T-helper 2 cell (primary cell): Measurements from ENCODE around the gene CDC23.
"Not testable (repeated sequence)": the region's sequence is repeated elsewhere in the genome, so short reads cannot be mapped to it uniquely, and the experiment has no call there.

Source experiments
- DNase-seq, 5 experiments: peaks; one replicate each; pipeline versions ENCODE4 v3.0.0 to v3.0.0-alpha.2; 2012 to 2022

Gene CDC23

DNA sequence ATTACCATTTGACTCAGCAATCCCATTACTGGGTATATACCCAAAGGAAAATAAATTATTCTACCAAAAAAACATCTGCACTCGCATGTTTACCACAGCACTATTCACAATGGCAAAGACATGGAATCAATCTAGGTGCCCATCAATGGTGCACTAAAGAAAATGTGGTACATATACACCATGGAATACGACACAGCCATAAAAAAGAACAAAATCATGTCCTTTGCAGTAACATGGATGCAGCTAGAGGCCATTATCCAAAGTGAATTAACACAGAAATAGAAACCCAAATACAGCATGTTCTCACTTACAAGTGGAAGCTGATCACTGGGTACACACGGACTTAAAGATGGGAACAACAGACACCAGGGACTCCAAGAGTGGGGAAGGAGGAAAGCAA is 2.1 kb downstream of the CDC23 start:
- DNase-seq, result no peak

DNA sequence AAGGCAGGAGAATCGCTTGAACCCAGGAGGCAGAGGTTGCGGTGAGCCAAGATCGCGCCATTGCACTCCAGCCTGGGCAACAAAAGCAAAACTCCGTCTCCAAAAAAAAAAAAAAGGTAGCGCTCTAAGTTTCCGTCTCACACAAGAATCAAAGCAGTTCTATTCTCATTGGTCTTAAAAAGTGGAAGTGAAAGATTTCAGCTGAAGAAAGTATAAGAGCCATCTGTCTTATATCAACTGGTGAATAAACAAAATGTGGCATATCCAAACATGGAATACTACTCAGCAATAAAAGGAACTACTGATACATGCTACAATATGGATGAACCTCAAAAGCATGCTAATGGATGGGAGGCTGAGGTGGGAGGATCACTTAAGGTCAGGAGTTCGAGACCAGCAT is 19.3 kb downstream of the CDC23 start:
- not testable (repeated sequence) for DNase-seq

DNA sequence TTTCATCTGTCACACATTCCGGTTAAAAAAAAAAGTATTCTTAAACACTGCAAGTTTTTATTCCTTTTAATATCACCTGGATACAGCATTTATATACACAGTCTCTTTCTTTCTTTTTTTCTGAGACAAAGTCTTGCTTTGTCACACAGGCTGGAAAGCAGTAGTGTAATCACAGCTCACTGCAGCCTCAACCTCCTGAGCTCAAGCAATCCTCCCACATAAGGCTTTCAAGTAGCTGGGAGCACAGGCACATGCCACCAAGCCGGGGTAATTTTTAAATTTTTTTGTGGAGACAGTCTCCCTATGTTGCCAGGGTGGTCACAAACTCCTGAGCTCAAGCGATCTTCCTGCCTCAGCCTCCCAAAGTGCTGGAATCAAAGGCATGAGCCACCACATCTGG is 20.3 kb downstream of the CDC23 start:
- DNase-seq, result no peak

DNA sequence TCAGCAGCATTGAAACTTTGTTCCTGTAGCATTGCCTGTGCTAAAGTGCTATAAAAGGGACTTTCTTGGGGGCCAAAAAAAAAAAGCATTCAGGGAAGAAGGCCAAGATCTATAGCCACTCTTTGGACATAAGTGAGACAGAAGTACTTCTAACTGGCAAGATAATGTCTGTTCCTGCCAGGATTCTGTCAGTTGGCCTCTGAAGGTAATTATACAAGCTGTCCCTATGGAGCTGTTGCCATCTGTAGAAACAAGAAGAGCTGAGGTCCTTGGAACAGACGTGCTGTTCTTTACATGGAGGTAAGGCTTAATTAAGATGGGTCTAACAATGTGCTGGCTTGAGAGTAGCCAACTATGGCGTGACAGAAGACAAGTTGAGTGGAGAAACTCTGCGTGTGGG is 24.5 kb downstream of the CDC23 start:
- DNase-seq, result no peak

DNA sequence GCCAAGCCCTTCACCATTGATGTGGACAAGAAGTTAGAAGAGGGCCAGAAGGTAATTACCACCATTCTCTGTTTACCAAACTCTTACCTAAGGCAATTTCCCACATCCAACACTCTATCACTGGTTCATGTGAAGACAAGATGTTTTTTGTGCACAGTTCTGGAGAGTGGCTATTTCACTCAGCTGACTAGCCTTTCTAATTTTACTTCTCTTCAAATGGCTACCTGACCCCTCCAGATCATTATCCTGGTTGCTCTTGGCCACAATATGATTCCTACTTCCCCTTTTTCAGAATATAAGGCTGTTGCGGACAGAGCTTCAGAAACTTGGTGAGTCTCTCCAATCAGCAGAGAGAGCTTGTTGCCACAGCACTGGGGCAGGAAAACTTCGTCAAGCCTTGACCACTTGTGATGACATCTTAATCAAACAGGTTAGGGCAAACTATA is 27.1 kb downstream of the CDC23 start:
- no peak for DNase-seq

DNA sequence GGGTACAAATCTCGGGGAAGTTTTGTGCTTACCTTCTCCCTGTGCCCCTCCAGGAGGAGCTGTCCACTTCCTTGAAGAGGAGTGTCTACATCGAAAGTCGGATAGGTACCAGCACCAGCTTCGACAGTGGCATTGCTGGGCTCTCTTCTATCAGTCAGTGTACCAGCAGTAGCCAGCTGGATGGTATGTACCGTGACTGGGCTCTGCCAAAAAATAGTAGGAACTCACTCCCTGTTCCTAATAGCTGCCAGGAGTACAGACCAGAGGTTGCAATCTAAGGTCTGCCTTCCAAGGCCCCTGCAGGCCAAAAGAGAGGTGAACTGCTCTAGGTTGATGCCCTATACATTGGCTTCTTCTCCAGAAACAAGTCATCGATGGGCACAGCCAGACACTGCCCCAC is 30.3 kb downstream of the CDC23 start:
- no peak for DNase-seq

DNA sequence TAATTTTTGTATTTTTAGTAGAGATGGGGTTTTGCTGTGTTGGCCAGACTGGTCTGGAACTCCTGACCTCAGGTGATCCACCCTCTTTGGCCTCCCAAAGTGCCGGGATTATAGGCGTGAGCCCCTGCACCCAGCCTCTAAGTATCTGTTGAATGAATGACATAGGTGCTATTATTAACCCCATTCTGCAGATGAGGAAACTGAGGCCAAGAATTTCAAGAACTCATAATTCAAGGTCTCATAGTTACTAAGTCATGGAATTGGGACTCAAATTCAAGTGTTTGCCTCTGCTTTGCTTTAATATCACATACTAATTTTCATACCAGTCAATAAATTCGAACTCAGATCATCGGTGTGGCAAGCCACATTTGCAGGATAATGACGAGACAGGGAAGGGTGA is 32.3 kb downstream of the CDC23 start:
- no peak for DNase-seq

DNA sequence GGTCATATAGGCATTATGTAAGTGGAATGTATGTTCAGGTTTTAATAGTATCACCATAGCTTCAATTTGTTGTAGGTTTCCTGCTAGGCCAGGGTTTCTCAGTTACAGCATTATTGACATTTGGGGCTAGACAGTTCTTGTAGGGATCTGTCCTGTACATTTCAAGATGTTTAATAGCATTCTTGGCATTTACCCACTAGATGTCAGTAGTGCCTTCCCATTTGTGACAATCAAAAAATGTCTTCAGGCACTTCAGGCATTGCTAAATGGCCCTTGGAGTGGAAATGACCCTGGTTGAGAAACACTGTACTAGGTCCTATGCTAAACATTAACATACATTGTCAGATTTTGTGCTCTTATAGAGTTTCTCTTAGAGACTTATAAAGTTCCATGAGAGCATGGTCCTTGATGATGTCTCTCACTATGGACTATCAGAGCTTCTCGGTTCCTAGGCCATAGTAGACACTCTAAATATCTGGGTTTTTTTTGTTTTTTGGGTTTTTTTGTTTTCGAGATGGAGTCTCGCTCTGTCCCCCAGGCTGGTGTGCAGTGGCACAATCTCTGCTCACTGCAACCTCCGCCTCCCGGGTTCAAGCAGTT is 32.8 kb downstream of the CDC23 start:
- peak in 2 of 5 experiments; percentile 6 to 72 for DNase-seq

DNA sequence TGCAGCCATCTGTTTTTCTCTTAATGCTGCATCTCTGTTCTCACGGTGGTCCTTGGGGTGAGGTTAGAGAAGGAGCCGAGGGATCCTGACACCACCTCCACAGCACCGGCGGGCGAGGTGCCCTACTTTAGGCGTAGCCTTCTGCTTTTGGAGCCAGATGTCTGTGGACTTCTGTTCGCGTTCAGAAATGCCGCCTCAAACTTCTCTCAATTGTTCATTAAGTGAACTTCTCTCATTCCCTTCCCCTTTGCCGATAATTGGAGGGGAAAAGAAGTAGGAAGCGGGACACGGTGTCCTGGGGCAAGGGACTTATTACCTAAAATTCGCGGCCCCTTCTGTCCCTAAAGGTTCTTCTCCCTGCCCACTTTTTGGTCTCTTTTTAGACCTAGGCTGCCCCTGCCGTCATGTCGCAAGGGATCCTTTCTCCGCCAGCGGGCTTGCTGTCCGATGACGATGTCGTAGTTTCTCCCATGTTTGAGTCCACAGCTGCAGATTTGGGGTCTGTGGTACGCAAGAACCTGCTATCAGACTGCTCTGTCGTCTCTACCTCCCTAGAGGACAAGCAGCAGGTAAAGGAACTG is 33.8 kb downstream of the CDC23 start:
- peak in 1 of 5 experiments; percentile 26 for DNase-seq

DNA sequence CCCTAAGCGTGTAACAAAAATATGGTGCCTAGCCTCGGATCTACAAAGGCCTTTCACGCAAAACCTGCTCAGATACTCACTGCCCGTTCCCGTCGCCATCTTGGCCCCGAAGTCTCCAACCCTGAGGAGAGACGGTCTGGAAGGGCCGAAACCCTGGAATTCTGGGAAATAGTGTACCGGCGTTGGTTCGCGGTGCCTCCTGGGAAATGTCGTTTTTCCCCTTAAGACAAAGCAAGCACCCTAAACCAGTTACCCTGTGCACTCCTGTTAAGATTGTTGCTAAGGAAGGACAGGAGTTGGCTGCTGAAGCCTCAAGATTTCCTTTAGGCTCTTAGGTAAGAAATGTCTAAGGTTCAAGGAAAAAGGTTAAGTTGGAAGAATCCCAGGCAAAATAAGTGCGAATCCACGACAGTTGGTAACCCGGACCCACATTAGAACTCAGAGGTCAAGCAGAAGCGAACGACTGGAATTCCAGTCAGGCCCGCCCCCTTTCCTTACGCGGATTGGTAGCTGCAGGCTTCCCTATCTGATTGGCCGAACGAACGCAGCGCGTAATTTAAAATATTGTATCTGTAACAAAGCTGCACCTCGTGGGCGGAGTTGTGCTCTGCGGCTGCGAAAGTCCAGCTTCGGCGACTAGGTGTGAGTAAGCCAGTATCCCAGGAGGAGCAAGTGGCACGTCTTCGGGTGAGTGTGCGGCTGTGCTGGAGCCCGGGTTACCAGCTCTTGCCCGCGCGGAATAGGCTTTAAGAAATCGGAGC is 34.4 kb downstream of the CDC23 start, which contains the start of the genes BRD8 and KIF20A:
TSS of gene BRD8 (minus strand) at position 115 of the 761 bp plus-strand sequence. CDS start at position 99, 16 bp downstream.
TSS of gene KIF20A (plus strand) at position 597 of the 761 bp plus-strand sequence. CDS start 569 bp downstream, outside the sequence.
- peak; percentile 58 to 95 (median 80) for DNase-seq

DNA sequence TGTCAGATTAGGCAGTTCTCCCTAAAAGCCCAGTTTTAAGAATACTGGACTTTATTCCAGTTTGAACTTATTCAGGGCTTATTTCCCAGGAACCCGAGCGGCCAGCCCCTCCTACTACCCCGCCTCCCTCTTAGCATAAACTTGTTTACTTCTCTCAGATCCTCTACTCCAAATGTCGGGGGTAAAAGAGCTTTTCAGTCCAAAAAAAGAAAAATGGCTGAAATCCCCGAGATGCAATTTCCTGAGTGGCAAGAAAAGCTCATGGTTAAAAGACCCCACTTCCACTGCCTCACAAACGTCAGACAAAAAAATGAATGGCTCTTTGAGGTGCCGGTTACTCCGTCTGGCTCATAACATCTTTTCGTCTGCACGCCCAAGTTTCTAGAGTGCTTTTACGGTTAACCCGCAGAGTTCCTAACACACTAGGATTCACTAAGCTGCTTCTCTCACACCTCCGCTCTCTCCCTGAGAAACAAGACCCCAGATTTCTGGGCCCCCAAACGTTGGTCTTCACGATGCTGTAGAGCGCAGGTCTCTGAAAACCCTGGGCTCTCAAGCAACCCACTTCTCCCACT is 35.1 kb downstream of the CDC23 start:
- DNase-seq, result peak in 2 of 5 experiments; percentile 2 to 53

DNA sequence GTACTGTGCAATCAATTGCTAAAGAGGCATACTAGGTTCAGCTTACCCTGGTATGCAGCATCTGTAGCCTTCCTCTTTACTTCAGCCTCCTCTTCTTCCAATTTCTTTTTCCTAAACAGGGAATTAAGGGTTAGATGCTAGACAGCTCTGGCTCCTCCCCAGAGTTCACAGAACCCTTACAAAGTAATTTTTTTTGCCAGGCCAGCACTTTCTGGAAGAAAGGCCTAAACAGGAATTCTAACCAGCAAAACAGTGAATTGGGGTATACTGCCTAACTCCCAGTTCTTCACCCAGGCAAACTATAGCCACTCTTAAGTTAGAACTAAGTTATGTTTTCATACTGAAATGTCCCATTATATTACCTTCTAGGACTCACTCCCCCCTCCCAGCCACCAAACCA is 42.8 kb downstream of the CDC23 start:
- DNase-seq, result no peak

DNA sequence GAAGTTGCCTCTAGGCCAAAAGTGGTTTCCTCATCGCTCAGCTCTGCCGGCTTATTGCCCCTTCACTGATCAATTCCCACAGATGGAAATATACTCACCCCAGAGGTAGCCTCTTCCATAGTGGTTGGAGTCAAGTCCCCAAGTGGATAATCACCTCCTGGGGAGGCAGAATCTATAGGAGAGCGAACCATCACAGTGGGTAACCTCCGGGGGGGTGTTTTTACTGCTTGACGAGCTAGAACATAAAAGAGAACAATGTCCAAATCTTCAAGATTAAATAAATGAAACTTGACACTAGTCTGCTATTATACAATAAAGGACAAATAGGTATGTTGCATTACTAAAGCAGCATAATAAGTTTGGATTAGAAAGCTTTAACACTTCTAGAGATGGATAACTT is 44.0 kb downstream of the CDC23 start:
- DNase-seq, result no peak

DNA sequence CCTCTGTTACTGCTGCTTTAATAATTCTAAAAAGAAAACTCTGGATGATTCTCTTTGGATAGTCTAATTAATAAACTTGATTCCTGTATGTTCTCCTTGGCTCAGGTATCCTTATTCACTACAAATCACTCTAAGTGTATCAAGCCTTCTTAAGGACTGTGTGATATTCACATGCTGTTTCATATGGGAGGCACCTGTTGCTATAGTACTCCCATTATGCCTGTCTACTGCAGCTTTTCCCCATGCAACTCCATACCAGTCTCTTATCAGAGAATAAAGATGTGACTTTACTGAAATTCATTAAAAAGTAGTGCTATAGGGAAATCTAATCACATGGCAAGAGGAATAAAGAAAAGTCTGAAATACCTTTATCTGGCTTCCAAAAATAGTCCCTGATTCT is 49.4 kb downstream of the CDC23 start:
- no peak for DNase-seq

DNA sequence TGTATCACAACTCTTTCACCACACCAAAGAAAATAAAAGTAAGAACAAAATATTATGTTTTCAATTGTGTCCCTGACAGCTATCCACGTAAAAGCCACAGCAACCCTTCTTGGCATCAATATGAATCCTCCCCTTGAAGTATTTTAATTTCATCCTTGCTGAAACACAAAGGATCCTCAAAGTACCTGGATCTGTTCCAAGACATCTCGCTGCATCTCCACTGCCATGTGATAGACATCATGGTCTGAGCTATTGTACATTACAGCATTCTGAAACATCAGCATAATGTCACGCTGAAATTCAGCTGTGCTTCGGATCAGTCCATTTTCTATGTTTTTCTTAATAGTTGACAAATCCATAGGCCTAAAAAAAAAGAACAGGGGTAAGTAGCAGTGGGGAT is 52.4 kb downstream of the CDC23 start:
- no peak for DNase-seq

DNA sequence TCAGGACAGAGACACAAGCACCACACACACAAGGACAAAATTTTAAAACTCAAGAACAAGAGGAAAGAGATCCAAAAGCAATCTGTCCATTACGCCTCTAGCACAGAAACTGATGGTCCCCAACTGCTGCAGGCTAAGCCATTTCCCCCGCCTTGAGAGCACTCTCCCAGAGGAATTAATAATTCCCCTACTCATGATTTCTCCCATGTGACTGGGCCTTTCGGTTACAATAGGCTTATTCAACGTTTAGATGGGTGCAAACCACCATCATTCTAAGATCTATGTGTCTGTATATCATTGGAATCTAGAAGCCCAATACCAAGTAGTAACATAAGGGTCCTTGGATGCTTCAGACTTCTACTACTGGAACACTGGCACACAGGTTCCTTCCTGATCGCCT is 53.5 kb downstream of the CDC23 start:
- DNase-seq, result no peak

DNA sequence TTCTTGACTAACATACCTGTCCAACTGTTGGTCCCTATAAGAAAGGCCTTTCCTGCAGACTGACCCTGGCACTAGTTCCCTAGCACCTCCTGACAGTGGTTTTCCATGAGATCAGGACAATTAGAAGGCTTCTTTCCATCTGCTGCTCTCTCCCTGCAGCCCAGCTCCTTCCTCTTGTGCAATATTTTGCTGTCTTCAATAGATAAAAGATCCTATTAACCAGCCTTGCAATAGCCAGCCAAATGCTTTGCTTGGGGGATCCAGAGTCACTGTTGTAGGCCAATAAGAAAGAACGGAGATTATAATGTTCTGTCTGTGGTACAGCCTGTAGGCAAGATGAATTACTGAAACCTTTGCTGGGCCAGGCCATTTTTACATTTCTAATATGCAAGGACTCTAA is 55.5 kb downstream of the CDC23 start:
- no peak for DNase-seq

DNA sequence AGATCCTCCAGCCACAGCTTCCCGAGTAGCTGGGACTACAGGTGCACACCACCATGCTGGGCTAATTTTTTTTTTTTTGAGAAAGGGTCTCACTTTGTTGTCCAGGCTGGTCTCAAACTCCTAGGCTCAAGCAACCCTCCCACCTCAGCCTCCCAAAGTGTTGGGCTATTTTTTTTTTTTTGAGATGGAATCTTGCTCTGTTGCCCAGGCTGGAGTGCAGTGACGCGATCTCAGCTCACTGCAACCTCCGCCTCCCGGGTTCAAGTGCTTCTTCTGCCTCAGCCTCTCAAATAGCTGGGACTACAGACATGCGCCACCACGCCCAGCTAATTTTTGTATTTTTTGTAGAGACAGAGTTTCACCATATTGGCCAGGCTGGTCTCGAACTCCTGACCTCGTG is 57.1 kb downstream of the CDC23 start:
- not testable (repeated sequence) for DNase-seq

DNA sequence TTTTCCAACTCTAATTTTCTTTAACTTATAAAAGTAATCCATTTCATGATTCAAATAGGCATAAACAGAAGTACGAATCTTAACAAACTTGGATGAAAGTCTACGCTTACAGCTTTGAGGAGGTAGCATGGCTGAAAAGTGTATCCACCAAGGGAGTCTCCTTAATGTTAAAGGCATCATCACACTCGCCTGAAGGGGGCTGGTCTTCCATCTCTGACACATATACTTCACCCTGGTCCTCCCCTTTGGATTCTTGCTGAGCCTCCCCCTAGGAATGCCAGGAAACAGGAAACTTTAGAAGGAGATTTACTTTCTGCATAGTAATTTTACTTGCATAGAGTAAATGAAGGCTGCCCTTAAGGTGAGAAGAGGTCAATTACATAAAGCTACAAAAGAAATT is 63.6 kb downstream of the CDC23 start:
- DNase-seq, result no peak

DNA sequence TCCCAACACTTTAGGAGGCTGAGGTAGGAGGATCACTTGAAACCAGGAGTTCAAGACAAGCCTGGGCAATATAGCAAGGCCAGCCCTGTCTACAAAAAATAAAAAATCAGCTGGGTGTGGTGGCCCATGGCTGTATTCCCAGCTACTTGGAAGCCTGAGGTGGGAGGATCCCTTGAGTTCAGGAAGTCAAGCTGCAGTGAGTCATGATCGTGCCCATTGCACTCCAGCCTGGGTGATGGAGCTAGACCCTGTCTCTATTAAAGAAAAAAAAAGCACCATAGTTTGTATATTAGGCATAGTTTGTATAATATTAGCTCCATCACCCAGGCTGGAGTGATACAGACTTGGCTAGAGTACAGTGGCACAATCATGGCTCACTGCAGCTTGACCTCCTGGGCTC is 64.3 kb downstream of the CDC23 start:
- DNase-seq, result no peak

DNA sequence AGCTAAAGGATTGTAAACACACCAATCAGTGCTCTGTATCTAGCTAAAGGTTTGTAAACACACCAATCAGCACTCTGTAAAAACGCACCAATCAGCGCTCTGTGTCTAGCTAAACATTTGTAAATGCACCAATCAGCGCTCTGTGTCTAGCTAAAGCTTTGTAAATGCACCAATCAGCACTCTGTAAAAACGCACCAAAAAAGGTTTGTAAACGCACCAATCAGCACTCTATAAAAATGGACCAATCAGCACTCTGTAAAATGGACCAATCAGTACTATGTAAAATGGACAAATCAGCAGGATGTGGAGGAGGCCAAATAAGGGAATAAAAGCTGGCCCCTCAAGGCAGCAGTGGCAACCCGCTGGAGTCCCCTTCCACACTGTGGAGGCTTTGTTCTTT is 69.5 kb downstream of the CDC23 start:
- DNase-seq, result not testable (repeated sequence)

DNA sequence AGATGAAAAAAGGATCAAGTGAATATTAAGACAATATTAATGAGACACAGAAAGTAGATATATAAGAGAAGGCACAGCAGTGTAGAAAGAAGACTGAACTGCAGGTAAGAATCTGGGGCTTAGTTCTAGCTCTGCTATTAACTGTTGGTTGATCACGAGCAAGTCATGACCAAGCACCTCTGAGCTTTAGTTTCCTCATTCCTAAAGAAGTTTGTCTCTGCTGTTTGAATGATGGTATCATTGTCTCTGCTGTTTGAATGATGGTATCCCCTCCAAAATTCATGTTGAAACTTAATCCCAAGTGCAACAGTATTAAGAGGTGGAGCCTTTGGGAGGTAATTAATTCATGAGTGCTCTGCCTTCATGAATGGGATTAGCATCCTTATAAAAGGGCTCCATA is 71.4 kb downstream of the CDC23 start:
- no peak for DNase-seq

DNA sequence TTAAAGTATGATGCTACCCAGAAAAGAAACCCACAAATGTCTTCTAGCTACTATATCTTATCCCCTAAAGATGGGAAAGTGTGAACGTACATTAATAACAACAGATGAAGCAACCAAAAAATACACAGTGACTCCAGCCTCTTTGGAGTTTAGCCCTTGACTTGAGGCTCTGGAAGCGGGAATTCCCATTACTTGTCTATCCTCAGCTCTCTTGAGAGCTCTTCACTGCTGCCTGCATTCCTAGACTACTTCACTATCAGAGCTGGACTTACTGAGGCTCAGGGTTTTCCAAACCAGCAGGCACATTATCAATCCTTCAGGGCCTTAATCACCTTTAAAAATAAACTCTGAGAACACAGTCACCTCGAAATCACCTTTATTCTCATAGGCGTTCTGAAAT is 72.9 kb downstream of the CDC23 start:
- no peak for DNase-seq

DNA sequence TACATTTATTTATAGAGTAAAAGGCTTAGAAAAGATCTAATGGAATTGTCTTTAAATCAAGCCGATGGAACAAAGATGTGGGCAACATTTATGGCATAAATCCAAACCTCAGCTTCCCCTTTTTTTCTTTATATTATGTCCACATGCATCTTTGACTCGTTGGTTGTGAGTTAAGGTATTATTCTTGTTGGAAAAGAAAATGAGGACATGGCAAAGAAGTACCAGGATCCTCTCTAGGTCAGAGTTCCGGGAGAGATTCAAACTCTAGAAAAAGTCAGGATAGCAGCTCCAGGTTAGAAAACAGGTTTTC is 73.4 kb downstream of the CDC23 start:
- no peak for DNase-seq
